ENCODE measurements around the gene STAT4.

DNA sequence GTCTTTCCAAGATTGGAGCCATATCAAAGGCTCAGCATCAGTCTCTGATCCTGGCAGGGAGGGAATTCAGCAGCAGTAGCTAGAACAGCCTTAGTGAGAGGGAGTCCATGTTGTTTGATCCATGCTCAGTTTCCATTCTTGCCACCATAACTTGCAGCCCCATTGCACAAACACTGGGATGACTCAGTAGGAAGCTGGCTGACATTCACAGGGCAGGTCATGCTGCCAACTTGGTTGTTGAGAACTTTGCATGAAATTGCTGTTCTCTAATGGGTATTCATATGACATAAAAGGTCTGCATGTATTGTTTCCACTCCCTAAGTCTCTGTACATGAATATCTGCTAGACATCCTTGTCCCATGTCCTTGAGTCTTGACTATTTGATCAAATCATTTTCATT is 29.9 kb upstream of the STAT4 start:
- no peak for TF ChIP-seq TSHZ2 (CRISPR knock-in tag; IDR thresholded peaks at IDR 0.05)
- TF ChIP-seq ZNF70 (CRISPR knock-in tag; IDR thresholded peaks at IDR 0.05) = no peak
- TF ChIP-seq ZFP3 (CRISPR knock-in tag; IDR thresholded peaks at IDR 0.05) = no peak

Measured in SK-N-SH treated with all-trans-retinoic acid at 6 μM for 48 hours (cell line).